Neural crest cell (in vitro differentiated cells): ENCODE measurements around the gene PCBD1. TPM values are rescaled to one million over a fixed set of nuclear protein-coding genes. Genes with fewer than 3 reads are reported as not detected.

ENCODE experiments used
- DNase-seq: peaks from one replicate; pipeline ENCODE4 v3.0.0; 2021; ENCODE audit warnings: low read depth, mixed read lengths, low spot score
- H3K27ac Mint-ChIP-seq: one replicate; pipeline ENCODE4 v1.8.0; 2021; ENCODE audit warnings: mild to moderate bottlenecking, mixed read lengths; ENCODE audit not compliant: unreplicated experiment
- H3K27me3 Mint-ChIP-seq: 2 replicates; pipeline ENCODE4 v1.8.0; 2021; ENCODE audit warnings: low read depth, mild to moderate bottlenecking, mixed read lengths
- H3K36me3 Mint-ChIP-seq: 2 replicates; pipeline ENCODE4 v1.8.0; 2021; ENCODE audit warnings: low read depth, mild to moderate bottlenecking, mixed read lengths
- H3K4me1 Mint-ChIP-seq: 2 replicates; pipeline ENCODE4 v1.8.0; 2021; ENCODE audit warnings: mixed read lengths
- H3K4me3 Mint-ChIP-seq: one replicate; pipeline ENCODE4 v1.8.0; 2021; ENCODE audit warnings: mild to moderate bottlenecking, mixed read lengths
- H3K9me3 Mint-ChIP-seq: 2 replicates; pipeline ENCODE4 v1.8.0; 2021; ENCODE audit warnings: mixed read lengths
- total RNA-seq: library from RNA; stranded (reverse); gene quantifications from 2 replicates; pipeline ENCODE4 v1.2.1, GENCODE V29; 2021
- TF ChIP-seq, protein P1 (sequence below): fragments of 200-600 bp; sonication (generic); conservative IDR thresholded peaks from 2 replicates; pipeline ENCODE4 v1.5.0; 2021; ENCODE audit warnings: antibody characterized with exemption, mild to moderate bottlenecking

Gene PCBD1
- total RNA-seq, 1 donor from 2014 or later = 38.3 TPM

DNA sequence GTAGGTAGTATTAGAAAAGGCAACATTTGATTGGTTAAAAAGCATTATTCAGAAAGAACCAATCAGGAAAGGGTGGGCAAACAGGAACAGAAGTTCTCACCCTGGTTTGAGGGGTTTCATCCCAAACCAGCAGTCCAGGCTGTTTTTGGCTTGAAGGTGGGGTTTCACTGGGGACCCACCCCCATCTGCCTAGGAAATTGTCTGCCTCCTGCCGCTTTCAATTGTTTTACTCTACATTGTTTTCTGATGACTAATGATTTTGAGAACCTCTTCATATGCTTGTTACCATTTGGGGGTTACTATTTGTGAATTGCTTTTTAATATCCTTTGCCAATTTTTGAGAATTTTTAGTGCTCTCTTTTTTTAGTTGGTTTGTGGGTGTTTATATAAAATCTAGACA is 3.3 kb upstream of the PCBD1 start:
- H3K9me3 Mint-ChIP-seq = no peaks in the 10 kb centered on the region
- no peak overlapping the region for H3K27ac Mint-ChIP-seq
- H3K36me3 Mint-ChIP-seq = no peaks in the 10 kb centered on the region
- DNase-seq = no peak
- H3K27me3 Mint-ChIP-seq = peaks cover 2% of the 10 kb centered on the region
- H3K4me3 Mint-ChIP-seq = peak overlapping the region; percentile 25
- TF ChIP-seq, protein P1, sequence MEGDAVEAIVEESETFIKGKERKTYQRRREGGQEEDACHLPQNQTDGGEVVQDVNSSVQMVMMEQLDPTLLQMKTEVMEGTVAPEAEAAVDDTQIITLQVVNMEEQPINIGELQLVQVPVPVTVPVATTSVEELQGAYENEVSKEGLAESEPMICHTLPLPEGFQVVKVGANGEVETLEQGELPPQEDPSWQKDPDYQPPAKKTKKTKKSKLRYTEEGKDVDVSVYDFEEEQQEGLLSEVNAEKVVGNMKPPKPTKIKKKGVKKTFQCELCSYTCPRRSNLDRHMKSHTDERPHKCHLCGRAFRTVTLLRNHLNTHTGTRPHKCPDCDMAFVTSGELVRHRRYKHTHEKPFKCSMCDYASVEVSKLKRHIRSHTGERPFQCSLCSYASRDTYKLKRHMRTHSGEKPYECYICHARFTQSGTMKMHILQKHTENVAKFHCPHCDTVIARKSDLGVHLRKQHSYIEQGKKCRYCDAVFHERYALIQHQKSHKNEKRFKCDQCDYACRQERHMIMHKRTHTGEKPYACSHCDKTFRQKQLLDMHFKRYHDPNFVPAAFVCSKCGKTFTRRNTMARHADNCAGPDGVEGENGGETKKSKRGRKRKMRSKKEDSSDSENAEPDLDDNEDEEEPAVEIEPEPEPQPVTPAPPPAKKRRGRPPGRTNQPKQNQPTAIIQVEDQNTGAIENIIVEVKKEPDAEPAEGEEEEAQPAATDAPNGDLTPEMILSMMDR = no peak
- peaks cover 17% of the 10 kb centered on the region for H3K4me1 Mint-ChIP-seq

DNA sequence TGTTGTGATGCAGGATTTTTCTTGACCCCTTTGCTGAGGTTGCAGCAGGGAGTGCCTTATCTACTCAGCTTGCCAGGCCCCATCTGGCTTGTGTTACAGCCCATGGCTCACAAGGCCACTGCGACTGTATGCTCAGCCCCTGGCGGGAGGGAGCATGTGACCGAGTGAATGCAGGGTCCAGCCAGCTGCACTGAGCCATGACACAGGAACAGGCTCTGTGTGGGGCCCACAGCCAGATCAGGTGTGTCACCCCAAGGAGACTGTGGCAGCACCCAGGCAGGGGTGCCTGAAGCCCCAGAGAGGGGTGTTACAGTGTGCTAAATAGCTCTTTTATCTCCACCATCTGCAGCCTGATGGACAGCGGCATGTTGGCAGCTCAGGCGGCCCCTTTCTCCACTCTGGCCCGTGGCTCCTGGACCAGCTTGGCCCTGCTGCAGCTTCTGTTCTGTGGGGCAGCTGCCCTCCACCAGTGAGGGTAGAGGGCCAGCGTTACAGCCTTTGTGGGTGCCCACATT is 2.6 kb upstream of the PCBD1 start:
- DNase-seq = no peak
- no peaks in the 10 kb centered on the region for H3K9me3 Mint-ChIP-seq
- H3K36me3 Mint-ChIP-seq = no peaks in the 10 kb centered on the region
- no peak overlapping the region for H3K27ac Mint-ChIP-seq
- peaks cover 2% of the 10 kb centered on the region for H3K27me3 Mint-ChIP-seq
- peak overlapping the region; percentile 50 for H3K4me3 Mint-ChIP-seq
- TF ChIP-seq, protein P1 = no peak
- H3K4me1 Mint-ChIP-seq = peaks cover 17% of the 10 kb centered on the region

DNA sequence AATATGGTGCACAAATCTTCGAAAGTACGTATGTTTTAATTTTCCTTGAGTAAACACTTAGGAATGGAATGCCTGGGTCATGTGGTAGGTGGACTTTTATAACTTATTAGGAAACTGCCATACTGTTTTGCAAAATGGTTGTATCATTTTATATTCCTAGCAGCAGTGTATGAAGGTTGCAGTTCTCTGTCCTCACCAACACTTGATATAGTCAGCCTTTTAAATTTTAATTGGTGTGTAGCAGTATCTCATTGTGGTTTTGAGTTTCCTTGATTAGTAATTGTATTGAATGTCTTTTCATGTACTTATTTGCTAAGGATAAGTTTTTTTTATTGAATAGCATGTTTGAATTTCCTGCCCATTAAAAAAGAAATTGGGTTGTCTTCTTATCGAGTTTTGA is 926 bp upstream of the PCBD1 start:
- peak overlapping the region; percentile 89 for H3K4me3 Mint-ChIP-seq
- no peak for DNase-seq
- no peaks in the 10 kb centered on the region for H3K9me3 Mint-ChIP-seq
- peaks cover 4% of the 10 kb centered on the region for H3K36me3 Mint-ChIP-seq
- TF ChIP-seq, protein P1 = no peak
- H3K4me1 Mint-ChIP-seq = peaks cover 22% of the 10 kb centered on the region
- no peak overlapping the region for H3K27ac Mint-ChIP-seq
- peaks cover 2% of the 10 kb centered on the region for H3K27me3 Mint-ChIP-seq

DNA sequence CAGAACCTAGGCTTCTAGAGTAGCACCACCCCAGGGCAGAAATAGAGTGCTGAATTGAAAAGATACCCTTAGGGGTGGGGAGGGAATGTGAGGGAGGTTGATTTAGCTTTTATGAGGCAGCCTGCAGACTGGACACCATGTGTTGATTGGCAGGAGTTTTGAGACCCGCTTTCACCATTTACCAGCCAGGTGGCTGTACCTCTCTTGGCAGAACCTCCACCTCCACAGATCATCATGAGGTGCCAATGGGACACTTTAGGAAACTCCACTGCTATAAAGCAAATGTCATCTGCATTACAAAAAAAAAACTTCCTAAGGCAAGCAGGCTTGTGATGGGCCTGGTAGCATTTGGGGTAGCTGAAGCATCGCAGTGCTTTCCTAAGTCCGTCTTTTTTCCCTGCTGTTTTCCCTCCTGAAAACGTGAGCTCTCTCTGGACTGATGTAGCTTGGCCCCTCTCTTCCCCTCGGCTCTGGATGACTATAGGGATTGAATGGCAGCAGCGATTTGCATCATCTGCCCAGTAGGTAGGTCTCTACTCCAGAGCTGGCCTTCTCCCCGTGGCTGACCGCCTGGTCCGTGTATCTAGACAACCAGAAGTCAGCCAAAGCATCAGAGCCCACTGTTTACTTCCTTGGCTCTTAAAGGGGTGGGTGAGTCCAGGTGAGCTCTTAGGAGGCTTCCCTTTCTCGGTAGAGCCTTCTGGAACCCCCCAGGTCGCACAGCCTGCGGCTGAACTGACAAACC is 1.3 kb downstream of the PCBD1 start:
- peaks cover 2% of the 10 kb centered on the region for H3K27me3 Mint-ChIP-seq
- H3K27ac Mint-ChIP-seq = no peak overlapping the region
- no peaks in the 10 kb centered on the region for H3K9me3 Mint-ChIP-seq
- H3K4me3 Mint-ChIP-seq = peak overlapping the region; percentile 81
- peaks cover 22% of the 10 kb centered on the region for H3K4me1 Mint-ChIP-seq
- TF ChIP-seq, protein P1 = no peak
- DNase-seq = no peak
- peaks cover 4% of the 10 kb centered on the region for H3K36me3 Mint-ChIP-seq

DNA sequence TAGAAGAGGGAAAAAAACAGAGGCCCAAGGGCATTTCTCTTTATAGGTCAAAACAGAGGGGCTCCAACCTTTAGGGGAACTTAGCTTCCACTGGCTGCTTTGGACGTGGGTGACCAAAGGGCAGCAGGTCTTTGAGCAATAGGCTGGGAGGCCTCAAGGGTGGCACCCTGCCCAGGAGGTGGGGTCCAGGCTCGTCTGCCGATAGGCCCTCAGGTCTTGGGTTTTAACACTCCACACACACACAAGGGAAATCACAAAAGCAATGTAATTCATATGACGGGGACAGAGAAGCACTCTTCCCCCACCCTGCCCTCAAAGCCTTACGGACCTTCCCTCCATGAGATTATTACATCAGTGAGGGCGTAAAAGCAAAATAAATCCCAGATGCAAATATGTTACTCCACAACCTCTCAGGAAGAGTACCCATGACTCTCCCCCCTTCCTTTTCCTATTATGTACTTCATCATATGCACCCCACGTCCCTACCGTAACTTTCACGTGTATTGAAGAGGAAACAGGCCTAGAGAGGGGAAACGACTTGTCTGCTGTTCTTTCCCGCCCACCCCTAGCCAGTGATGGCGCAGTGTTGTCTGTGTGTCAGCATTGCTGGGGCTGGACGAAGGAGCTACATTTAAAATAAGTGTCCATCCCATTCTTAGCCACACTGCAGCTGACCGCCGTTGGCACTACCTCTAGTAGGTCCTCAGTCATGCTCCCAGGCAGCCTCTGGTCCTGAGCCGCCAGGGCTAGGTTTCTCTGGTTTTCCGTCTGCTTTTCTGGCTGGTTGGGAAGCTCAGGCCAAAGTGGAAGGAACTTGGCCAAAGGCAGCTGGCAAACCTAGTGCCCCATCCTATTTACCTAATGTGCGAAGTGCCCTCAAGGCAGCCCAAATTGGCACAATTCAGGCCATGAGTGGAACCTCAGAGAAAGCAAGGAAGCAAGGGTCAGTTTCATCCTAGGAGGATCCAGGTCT is 2.1 kb downstream of the PCBD1 start:
- H3K4me1 Mint-ChIP-seq = peaks cover 17% of the 10 kb centered on the region
- H3K27me3 Mint-ChIP-seq = peaks cover under 1% of the 10 kb centered on the region
- TF ChIP-seq, protein P1 = no peak
- H3K36me3 Mint-ChIP-seq = peaks cover 4% of the 10 kb centered on the region
- no peak for DNase-seq
- H3K9me3 Mint-ChIP-seq = no peaks in the 10 kb centered on the region
- no peak overlapping the region for H3K27ac Mint-ChIP-seq
- peak overlapping the region; percentile 81 for H3K4me3 Mint-ChIP-seq
